HepG2 (cell line): ENCODE results near the gene S100G. TPM values are rescaled to one million over a fixed set of nuclear protein-coding genes. Genes with fewer than 3 reads are reported as not detected.

Experiments used
- ATAC-seq: fragments of 200-7000 bp; cut with Tn5 transposase; 3 replicates; pipeline ENCODE4 v1.9.1; 2020; ENCODE audit warnings: mild to moderate bottlenecking, moderate library complexity
- BruUV-seq: library from RNA; stranded (reverse); fragments of 400-500 nt; replicated peaks from 2 replicates; lab custom pipeline; 2021; lab: Mats Ljungman, UMichigan
- CTCF ChIA-PET: fragments of 300-600 bp; formaldehyde crosslinking; extraction: SDS; loops from one replicate; lab custom pipeline; 2021; ENCODE audit warnings: low total read pairs, inconsistent platforms, low intra/inter-chr PET ratio; lab: Yijun Ruan, JAX
- POLR2A ChIA-PET: fragments of 350-600 bp; sonication (Branson Sonifier 250); formaldehyde crosslinking; loops from one replicate; lab custom pipeline; 2020; ENCODE audit warnings: antibody characterized with exemption, inconsistent platforms; lab: Yijun Ruan, JAX
- DNase-seq: peaks from one replicate; pipeline ENCODE4 v3.0.0-alpha.2; 2015; ENCODE audit warnings: low spot score
- FAIRE-seq: peaks from 3 replicates; lab custom pipeline; 2011; peaks lifted over from hg19 to GRCh38; lab: Jason Lieb, UNC
- H2AFZ ChIP-seq: one replicate; pipeline ENCODE4 v1.6.1; 2011; ENCODE audit warnings: low read length, inconsistent platforms
- H3K27ac ChIP-seq: fragments of 300-600 bp; 3 replicates; pipeline ENCODE4 v1.8.0; 2011; ENCODE audit warnings: mixed run types, mild to moderate bottlenecking, mixed read lengths, low read length, inconsistent platforms; ENCODE audit not compliant: insufficient read depth; ENCODE audit errors: extremely low read length
- H3K27me3 ChIP-seq, 2 experiments: fragments of 200-600 bp in 1 of 2; 2 replicates in 1 of 2; 3 replicates in 1 of 2; pipeline versions ENCODE4 v1.6.0 to v1.8.0; 2011; ENCODE audit warnings: low read length in 2 of 2, mild to moderate bottlenecking in 2 of 2, moderate library complexity in 2 of 2, inconsistent platforms in 1 of 2; ENCODE audit not compliant: insufficient read depth in 2 of 2, control insufficient read depth in 1 of 2
- H3K36me3 ChIP-seq, 2 experiments: fragments of 200-600 bp in 1 of 2; replicated peaks in 1 of 2; 2 replicates in 1 of 2; 3 replicates in 1 of 2; pipeline versions ENCODE4 v1.5.1 to v1.8.0; 2011; ENCODE audit warnings: low read length in 2 of 2, inconsistent platforms in 1 of 2; ENCODE audit not compliant: insufficient read depth in 2 of 2, control insufficient read depth in 1 of 2
- H3K4me1 ChIP-seq: 2 replicates; pipeline ENCODE4 v1.5.1; 2012; ENCODE audit warnings: low read length, inconsistent platforms; ENCODE audit not compliant: insufficient read depth
- H3K4me2 ChIP-seq: 2 replicates; pipeline ENCODE4 v1.6.0; 2011; ENCODE audit warnings: low read depth, low read length, inconsistent platforms
- H3K4me3 ChIP-seq, 3 experiments: fragments of 200-600 bp in 1 of 3; sonication (generic), shearing (Covaris generic) in 1 of 3; replicated peaks in 1 of 3; 2 replicates each; pipeline ENCODE4 v1.5.1; 2011 to 2016; ENCODE audit warnings: low read length in 3 of 3, inconsistent platforms in 2 of 3, low read depth in 2 of 3, mild to moderate bottlenecking in 2 of 3, control low read depth in 1 of 3, mixed read lengths in 1 of 3; ENCODE audit not compliant: insufficient read depth in 1 of 3
- H3K79me2 ChIP-seq: one replicate; pipeline ENCODE4 v1.6.1; 2011; ENCODE audit warnings: low read length, inconsistent platforms; ENCODE audit not compliant: insufficient read depth
- H3K9ac ChIP-seq: 2 replicates; pipeline ENCODE4 v1.6.0; 2011; ENCODE audit warnings: mild to moderate bottlenecking, low read depth, low read length, inconsistent platforms; ENCODE audit not compliant: insufficient read depth
- H3K9me3 ChIP-seq: 2 replicates; pipeline ENCODE4 v1.5.1; 2012; ENCODE audit warnings: mild to moderate bottlenecking, low read length
- H4K20me1 ChIP-seq: 2 replicates; pipeline ENCODE4 v1.6.0; 2011; ENCODE audit warnings: inconsistent platforms, mild to moderate bottlenecking, low read length, moderate library complexity; ENCODE audit not compliant: insufficient read depth
- CAMTA2 ChIP-seq: sonication (generic); formaldehyde crosslinking; IDR thresholded peaks from 2 replicates; pipeline ENCODE4 v1.4.0; 2020; ENCODE audit warnings: mild to moderate bottlenecking, missing genetic modification reagents, borderline replicate concordance
- NCOA5 ChIP-seq: sonication (generic); formaldehyde crosslinking; IDR thresholded peaks from 2 replicates; pipeline ENCODE4 v1.4.0; 2020; ENCODE audit warnings: missing genetic modification reagents
- RBFOX2 ChIP-seq: fragments of 200-400 bp; formaldehyde crosslinking; IDR thresholded peaks from 2 replicates; pipeline ENCODE4 v1.6.1; 2017; ENCODE audit warnings: low read depth, mild to moderate bottlenecking, low read length
- REST ChIP-seq, 2 experiments: IDR thresholded peaks; 2 replicates each; pipeline ENCODE4 v1.6.1; 2011 to 2012; ENCODE audit warnings: low read length in 2 of 2, borderline replicate concordance in 1 of 2, low read depth in 1 of 2, mild to moderate bottlenecking in 1 of 2, moderate library complexity in 1 of 2
- ZMAT5 ChIP-seq: sonication (generic); formaldehyde crosslinking; IDR thresholded peaks from 2 replicates; pipeline ENCODE4 v1.5.0; 2020; ENCODE audit warnings: mild to moderate bottlenecking, low read depth, missing genetic modification reagents, borderline replicate concordance
- ZNF234 ChIP-seq: sonication (generic); formaldehyde crosslinking; conservative IDR thresholded peaks from 2 replicates; pipeline ENCODE4 v1.5.1; 2020; ENCODE audit warnings: mild to moderate bottlenecking, missing genetic modification reagents
- ZNF292 ChIP-seq: sonication (generic); formaldehyde crosslinking; IDR thresholded peaks from 2 replicates; pipeline ENCODE4 v1.8.1; 2022; ENCODE audit warnings: mild to moderate bottlenecking, low read depth, missing genetic modification reagents, borderline replicate concordance
- ZNF710 ChIP-seq: sonication (generic); formaldehyde crosslinking; IDR thresholded peaks from 2 replicates; pipeline ENCODE4 v1.5.0; 2020; ENCODE audit warnings: mild to moderate bottlenecking, missing genetic modification reagents, borderline replicate concordance
- ZNF737 ChIP-seq: sonication (generic); formaldehyde crosslinking; IDR thresholded peaks from 2 replicates; pipeline ENCODE4 v1.5.0; 2020; ENCODE audit warnings: missing genetic modification reagents, mild to moderate bottlenecking, borderline replicate concordance
- ZSCAN9 ChIP-seq: IDR thresholded peaks from 2 replicates; pipeline ENCODE4 v1.6.1; 2016; ENCODE audit warnings: borderline replicate concordance
- WGBS: methylation state at CpG from one replicate; pipeline ENCODE4 v1.1.6; 2017; ENCODE audit warnings: low lambda C conversion rate; 5-methylcytosine and 5-hydroxymethylcytosine counted together
- in situ Hi-C: cut with HindIII; loops from 2 replicates; pipeline ENCODE4 v1.10.0; 2017; ENCODE audit warnings: low pct_unique_long_range_greater_than_20kb; ENCODE audit not compliant: extremely low pct_ligation_motif_present
- intact Hi-C: fragments of 100-400 bp; cut with micrococcal nuclease; formaldehyde crosslinking; loops from one replicate; pipeline ENCODE4 v1.10.0; 2022; ENCODE audit not compliant: unreplicated experiment
- polyA plus RNA-seq, 8 experiments: library from polyadenylated mRNA; depleted of rRNA in 3 of 8; stranded (reverse) in 7 of 8; unstranded in 1 of 8; fragments of >200 nt; fragmentation: Illumina TruSeq in 4 of 8; extraction: Trizol in 4 of 8; gene quantifications; 2 replicates each; pipeline versions ENCODE4 v1.2.1 to v1.2.3, GENCODE V29; 2011 to 2016; ENCODE audit warnings: low read depth in 4 of 8, missing spikeins in 1 of 8, mixed read lengths in 1 of 8; ENCODE audit not compliant: insufficient read depth in 1 of 8
- total RNA-seq, 5 experiments: library from RNA; depleted of rRNA; stranded (reverse); fragments of >200 nt; fragmentation: Illumina TruSeq; extraction: Trizol; gene quantifications; 2 replicates each; pipeline ENCODE4 v1.2.3, GENCODE V29; 2016; ENCODE audit warnings: low read depth in 1 of 5

The S100G gene
- total and polyA plus RNA-seq, 2 of the 13 experiments (the other 11 are each of a cell fraction or from before 2014, with no cell fraction given), result not detected

- H3K79me2 ChIP-seq, result no peaks in the 10 kb centered on the region
- peaks cover 0 to 7% of the 10 kb centered on the region in 2 experiments; a peak in 3 of 5 replicates for H3K36me3 ChIP-seq
- ATAC-seq (no peak), FAIRE-seq (no peak), DNase-seq (no peak)
- H2AFZ ChIP-seq, result no peak overlapping the region
- no peaks in the 10 kb centered on the region for H3K9me3 ChIP-seq
- no peaks in the 10 kb centered on the region for H3K27me3 ChIP-seq
- 100% methylated on average over 1 of the region's 1 CpG for WGBS
- in situ Hi-C loops (no loop called here), intact Hi-C loops (no loop called here)
- BruUV-seq, result no TSS peak
- no peak overlapping the region for H3K4me3 ChIP-seq
- no peaks in the 10 kb centered on the region for H3K4me1 ChIP-seq
- POLR2A ChIA-PET, result no interaction called here
- H3K4me2 ChIP-seq, result no peak overlapping the region
- H4K20me1 ChIP-seq, result no peaks in the 10 kb centered on the region
- H3K27ac ChIP-seq, result no peak overlapping the region
- H3K9ac ChIP-seq, result no peak overlapping the region
- TF ChIP-seq ZMAT5 (CRISPR knock-in tag) (no peak), ZNF234 (CRISPR knock-in tag) (no peak), ZNF292 (CRISPR knock-in tag) (no peak), RBFOX2 (no peak), NCOA5 (CRISPR knock-in tag) (no peak), CAMTA2 (CRISPR knock-in tag) (no peak), ZNF737 (CRISPR knock-in tag) (no peak), ZNF710 (CRISPR knock-in tag) (no peak), ZSCAN9 (CRISPR knock-in tag) (no peak), REST (IDR thresholded peaks at IDR 0.05; ENCODE audit: borderline replicate concordance in 1 of 2, low read depth in 1 of 2, low read length in 2 of 2) (no peak)
- TF ChIP-seq, all 625 proteins: peak for 0
- CTCF ChIA-PET, result no interaction called here
Observed at GRCh38 chrX:16617382-16617781, 32.6 kb upstream of the S100G start.
